GM19351 (cell line): ENCODE results near the gene OR10G2.

ENCODE experiments used
- ATAC-seq: cut with Tn5 transposase; IDR thresholded peaks from one replicate; pipeline ENCODE4 v1.9.1; 2021; ENCODE audit warnings: mild to moderate bottlenecking, moderate library complexity; ENCODE audit not compliant: unreplicated experiment

Gene OR10G2

GRCh38 chr14:21589317-21589716 lies 45.4 kb downstream of the OR10G2 start:
- ATAC-seq, result no peak
